Amygdala (tissue), 56 donors: ENCODE results near the gene PTGDR2.

Experiments used
- DNase-seq, 56 donors: peaks; one replicate each; lab custom pipeline; 2025; lab: John Stamatoyannopoulos, UW

Gene PTGDR2

DNA sequence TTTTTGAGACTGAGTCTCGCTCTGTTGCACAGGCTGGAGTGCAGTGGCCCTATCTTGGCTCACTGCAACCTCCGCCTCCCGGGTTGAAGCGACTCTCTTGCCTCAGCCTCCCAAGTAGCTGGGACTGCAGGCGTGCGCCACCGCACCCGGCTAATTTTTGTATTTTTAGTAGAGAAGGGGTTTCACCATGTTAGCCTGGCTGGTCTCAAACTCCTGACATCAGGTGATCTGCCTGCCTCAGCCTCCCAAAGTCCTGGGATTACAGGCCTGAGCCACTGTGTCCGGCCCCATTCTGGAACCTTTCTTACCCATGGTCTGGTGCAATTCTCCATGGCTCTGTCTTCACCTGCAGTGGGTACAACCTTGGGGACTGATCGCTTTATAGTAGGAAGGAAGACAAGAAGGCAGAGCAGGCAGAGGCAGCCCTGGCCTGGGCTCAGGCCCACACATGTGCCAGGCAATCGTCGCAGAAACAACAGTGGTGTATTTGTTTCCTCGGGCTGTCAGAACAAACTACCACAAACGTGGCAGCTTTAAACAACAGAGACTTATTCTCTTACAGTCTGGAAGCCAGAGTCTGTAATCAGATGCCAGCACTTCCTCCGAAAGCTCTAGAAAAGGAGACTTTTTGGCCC lies 4.0 kb upstream of the PTGDR2 start:
- DNase-seq: peak in 23 of 56 donors; percentile 6 to 74 (median 36)

DNA sequence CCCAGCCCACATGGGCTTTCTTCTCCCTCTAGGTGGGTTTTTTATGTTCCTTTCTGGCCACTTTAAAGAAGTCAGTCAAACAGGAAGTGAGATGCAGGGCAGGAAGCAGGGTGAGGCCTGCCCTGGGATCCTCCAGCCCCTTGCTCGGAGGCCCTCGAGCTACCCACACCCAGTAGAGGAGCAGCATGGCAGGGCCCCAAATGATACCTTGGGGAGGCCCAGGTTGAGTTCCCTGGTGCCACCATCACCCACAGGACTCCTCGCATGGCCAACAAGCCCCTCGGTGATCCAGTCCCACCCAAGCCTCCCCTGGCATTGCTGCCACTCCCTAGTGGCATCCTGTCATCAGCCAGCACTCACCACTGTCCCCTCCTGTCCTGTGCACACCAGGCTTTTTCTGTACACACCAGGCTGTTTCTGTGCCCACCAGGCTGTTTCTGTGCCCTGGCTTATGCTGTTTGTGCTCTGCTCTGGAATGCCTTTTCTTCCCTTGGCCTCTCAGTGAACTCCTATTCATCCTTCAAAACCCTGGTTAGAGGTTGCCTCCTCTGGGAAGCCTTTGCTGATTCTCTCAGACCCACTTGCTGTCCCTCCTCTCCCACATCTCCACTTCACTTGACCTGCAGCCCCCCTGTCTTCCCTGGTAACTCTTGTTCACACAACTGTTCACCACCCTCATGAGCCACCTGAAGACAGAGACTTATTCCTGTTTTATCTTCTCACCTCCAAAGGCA lies 3.1 kb upstream of the PTGDR2 start:
- DNase-seq: no peak

DNA sequence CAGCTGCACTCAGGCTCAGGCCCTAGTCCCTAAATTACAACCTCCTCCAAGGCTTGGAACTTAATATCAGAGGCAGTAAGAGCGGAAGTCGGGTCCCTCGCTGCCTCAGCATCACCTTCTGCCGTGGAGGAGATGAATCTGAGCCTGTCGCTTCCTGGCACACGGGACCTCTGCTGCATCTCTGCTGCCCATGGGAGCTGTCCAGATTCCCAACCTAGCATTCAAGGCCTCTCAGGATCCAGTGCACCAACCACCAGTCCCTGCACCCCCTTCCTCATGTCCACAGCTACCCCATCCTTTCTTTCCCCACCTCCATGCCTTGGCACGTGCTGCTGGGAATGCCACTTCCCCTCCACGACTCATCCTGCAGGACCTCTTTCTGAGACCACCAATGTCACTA lies 2.5 kb upstream of the PTGDR2 start:
- DNase-seq: no peak

DNA sequence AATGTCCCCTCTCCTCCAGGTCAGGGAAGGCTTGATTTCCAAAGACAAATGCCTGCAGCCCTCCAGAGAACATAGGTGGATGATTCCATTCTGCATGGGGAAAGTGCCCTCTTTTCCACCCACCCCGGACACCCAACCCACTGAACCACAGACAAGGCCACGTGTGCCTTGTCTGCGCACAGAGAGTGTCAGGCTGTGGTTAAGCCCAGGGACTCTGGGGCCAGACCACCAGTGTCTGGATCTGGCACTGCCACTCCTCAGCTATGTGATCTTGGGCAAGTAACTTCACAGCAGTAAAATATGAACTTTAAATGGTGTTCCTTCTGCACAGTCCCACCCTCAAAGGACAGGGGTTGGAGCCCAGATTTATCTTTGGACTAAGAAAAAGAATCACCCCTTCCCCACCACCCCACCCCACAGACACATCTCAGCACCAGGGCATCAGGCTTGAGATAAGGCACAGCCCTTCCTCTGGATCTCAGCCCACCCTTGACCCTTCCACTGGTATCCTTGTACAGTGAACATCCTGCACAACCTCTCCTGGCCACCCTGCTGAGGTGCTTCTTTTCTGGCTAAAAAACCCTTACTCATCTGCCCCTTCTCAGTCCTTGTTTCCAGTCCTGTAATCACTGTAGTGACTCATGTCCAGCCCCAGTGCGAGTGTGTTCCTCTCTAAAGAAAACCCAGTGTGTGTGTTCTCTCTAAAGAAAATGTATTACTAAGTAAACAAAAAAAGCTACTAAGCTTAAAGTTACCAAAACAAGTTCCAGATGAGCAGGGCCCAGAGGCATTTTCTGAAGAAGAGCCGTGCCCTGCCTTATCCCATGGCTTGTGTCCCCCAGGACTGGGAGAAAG lies 1.9 kb upstream of the PTGDR2 start:
- no peak for DNase-seq

DNA sequence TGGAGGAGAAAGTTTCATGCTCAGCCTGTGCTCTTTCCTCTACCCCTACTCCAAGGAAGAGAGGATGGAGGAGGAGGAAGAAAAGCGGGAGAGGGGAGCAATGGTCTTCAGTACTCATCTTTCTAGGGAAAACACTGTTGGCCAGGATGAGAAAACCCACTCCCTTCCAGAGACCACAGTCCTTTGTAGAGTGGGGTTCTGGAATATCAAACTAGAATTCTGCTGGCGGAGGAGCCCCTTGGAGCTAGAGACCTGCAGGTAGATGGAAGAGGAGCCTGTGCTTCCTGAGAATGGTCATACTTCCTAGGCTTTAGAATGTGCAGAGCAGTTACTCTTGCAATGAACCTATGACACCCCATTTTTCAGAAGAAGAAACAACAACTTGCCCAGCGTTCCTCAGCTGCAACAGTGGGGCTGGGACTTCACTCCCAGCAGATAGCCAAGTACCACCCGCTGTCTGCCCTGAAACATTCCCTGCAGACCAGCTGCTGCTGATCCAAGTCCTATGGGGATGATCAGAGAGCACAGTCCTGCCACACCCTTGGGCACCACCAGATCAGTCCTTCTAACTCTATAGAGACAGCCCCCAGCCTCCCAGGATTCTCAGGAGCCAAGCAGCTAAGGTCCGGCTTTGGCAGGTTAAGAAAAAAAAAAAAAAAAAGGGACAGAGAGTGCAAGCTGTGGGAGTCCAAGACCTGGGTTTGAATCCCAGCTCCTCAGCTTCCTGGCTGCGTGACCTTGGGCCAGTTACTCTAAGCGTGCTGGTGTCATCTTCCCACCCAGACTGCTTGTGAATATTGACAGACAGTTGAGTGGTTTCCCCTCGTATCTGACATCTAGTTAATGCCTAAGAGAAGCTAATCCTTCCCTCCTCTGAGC lies 664 bp downstream of the PTGDR2 start:
- no peak for DNase-seq

DNA sequence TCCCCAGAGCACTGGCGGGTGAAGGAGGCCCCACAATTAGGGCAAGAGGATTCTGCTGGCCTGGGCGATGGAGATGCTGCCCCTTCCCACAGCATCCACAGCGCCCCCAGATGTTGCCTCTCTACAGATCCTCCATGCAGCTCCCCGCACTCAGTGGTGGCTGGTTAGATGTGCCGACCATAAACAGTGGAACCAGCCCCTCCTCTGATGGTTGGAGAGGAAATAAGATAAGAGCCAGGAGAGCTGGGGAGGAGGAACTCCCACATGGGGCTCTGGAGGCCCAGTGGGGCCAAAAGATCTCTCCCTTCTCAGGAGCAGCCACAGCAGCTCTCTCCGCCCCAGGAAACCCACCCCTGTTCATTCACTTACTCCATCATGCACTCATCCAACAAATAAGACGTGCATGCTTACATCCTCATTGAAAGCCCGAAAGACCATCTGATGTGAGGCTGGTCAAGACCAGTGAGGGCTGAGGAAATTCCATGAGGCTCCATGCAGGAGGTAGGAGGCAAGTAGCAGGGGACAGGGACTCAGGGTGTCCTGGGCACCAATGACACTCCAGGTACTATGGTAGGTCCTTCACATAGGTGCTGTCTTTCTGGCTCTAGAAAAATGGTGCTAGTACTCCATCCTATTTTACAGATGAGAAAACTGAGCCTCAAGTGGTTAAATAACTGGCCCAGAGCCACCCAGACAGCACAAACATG lies 1.5 kb downstream of the PTGDR2 start:
- no peak for DNase-seq

DNA sequence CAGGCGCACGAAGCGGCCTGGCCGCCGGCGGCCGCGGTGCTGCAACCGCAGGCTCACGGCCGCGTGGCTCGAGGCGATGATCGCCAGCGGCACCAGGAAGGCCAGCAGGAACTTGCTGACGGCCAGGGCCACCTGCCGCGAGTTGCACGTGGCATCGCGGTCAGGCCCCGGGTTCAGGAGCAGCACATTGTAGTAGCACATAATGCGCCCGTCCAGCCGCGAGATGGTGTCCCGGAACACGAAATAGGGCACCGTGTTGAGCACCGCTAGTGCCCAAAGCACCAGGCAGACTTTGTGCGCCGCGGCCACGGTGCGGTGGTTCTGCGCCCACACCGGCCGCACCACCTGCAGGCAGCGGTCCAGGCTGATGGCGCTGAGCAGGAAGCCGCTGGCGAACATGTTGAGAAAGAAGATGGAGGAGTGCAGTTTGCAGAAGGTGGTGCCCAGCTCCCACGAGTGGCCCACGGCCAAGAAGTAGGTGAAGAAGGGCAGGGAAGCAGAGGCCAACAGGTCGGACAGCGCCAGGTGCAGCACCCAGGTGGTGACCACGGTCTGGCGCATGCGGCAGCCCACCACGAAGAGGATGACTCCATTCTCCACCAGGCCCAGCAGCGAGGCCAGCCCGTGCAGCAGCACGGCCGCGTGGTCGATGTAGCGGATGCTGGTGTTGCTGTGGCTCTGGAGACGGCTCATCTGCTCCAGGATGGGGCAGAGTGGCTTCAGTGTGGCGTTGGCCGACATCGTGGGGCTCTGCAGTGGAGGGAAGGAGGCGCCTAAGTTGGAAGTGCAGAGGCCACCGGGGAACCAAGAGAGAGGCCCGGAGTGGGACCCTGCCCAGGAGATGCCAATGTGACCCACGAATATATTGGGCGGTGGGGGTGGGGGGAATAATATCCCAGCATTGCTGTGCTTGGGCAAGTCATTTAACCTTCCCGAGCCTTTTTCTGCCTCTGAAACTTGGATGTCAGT lies 2.5 kb downstream of the PTGDR2 start:
- DNase-seq: no peak

DNA sequence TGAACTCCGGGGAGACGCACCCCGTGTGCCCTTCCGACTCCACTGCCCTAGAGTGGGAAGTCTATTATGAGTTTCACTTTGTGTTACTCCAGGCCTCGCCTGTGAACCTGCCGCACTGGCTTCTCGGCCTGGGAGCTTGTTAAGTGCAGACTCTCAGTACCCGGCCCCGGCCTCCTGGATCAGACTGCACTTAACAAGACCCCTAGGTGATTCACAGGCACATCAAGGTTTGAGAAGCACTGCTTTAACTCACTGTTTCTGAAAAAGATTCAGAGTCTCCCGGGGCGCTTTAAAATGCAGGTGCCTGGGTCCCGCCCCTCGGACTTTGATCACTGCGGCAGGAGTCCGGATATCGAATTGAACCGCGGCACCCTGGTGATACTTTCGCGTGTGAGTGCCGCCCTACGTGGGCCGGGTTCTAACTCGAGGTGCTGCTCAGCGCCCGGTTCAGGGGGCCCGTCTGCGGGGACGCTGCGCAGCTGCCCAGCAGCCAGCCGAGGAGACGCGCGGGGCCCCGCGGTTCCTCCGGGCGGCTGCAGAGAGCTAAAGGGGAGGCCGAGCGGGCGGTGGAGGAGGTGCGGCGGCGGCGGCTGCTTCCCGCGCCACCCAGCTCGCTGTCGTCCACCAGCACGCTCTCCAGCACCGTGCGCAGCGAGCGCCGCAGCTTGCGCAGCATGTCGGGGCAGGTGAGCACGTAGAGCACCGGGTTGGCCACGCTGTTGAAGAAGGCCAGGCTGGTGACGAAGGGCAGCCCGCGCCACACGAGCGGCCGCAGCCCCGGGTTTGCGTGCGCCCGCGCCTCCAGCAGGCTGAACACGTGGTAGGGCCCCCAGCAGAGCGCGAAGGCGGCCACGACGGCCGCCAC lies 3.4 kb downstream of the PTGDR2 start:
- no peak for DNase-seq

DNA sequence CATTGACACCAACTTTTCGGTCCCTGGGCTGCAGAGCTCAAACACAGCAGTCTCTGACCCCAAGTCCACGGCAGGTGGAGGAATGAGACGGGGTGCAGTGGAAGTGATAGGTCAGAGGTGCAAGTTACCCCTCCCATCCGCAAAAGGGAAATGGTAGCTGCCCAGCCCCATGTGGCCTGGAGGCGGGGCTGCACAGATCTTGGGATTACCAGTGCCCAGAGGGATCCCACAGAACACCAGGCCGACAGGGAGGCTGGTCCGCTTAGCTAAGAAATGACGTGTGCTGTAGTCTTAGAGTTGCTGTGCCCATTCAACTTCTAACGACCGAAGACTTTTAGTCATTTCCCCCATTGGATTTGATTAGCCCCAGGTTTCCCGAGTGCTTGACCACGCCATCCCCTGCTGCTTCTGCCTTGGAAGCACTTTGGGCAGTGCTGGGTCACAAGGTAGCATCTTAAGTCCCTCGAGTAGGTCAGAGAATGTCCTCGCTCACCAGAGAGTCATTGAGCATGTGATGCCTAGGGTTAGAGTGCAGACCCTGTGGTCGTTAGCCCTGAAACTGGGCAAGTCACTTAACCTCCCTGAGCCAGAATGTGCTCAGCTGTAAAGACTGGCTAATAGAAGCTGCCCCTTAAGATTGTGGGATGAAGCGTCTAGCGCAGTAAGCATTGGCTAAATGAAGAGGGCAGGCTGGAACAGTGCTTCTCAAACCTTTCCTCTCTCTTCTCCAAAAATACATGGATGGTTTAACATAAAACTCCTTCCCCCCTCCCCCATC lies 4.2 kb downstream of the PTGDR2 start:
- no peak for DNase-seq

DNA sequence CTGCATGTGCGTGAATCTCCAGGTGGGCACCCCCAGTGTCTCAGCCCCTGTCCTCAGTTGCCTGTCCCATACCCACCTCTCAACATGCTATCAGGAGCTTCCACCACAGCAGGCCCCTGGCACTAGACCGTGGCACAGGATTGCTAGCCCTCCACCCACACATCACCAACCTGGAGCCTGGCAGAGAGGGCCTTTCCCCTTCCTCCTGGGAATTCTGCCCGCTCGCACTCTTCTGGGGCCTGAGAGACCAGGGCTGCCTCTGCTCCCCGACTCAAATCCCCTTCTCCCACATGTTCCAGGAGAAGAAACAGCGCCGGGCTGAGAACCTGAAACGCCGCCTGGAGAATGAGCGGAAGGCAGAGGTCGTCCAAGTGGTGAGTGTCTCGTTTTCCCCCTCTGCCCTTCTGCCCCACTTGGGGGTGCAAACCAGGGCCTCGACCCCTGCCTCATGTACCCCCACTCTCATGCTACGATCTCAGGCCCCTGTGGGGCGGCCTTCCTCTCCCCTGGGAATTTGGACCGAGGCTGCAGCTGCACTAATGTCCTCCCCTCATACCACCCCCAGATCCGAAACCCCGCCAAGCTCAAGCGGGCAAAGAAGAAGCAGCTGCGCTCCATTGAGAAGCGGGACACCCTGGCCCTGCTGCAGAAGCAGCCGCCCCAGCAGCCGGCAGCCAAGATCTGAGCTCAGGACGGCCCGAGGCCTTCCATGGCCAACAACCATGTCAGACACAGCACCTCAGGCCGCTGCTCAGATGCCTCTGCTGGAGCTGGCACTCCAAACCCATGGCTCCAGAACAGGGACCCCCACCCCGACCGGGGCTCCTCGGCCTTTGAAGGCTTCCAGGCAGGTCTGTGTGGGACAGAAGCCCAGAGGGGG lies 5.9 kb downstream of the PTGDR2 start:
- no peak for DNase-seq

DNA sequence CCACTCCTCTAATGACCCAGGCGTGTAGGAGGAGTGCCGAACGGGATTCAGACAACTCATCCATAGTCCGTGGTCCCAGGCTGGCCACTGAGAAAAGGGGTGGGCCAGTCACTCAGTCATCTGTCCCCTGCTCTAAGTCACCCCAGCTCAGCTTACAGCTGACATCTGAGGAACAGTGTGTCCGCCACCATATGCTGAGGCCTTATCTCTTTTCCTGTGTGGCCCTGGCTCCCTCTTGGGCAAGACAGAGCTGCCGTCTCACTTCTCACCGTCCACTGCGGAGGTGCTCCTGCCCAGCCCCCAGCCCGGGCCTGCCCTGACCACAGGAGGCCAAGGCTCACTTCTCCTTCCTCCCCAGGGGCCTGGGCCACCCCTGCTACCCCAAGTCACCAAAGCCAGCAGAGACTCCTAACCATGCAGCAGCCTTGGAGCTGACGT lies 7.0 kb downstream of the PTGDR2 start:
- DNase-seq: no peak

DNA sequence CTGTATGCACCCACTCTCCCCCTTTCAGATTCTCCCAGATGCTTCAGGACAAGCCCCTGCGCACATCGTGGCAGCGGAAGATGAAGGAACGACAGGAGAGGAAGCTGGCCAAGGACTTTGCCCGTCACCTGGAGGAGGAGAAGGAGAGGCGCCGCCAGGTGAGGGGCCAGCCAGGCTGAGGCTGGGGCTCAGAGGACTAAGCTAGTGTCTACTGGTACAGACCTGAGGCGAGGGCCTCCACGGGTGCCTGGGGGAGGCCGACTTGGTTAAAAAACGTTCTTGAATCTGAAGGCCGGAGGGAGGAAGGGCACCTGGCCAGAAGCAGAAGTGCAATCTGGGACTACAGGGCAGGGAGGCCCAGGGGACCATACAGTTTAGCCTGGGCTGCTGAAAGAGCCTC lies 7.9 kb downstream of the PTGDR2 start:
- DNase-seq: no peak

DNA sequence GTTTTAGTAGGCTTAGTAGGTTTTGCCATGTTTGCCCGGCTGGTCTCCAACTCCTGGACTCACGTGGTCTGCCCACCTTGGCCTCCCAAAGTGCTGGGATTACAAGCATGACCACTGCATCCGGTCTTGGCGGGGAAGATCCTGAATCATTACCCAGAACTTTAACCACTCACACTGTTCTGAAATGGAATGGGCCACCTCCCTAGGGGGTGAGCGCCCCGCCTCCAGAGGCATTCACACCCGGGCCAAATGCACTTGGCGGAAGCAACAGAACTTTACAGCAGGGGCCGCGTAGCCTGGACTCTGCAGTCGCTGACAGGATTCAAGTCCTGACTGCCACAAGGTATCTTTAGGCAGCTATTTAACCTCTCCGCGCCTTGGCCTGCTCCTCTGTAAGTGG lies 8.5 kb downstream of the PTGDR2 start:
- DNase-seq: no peak

DNA sequence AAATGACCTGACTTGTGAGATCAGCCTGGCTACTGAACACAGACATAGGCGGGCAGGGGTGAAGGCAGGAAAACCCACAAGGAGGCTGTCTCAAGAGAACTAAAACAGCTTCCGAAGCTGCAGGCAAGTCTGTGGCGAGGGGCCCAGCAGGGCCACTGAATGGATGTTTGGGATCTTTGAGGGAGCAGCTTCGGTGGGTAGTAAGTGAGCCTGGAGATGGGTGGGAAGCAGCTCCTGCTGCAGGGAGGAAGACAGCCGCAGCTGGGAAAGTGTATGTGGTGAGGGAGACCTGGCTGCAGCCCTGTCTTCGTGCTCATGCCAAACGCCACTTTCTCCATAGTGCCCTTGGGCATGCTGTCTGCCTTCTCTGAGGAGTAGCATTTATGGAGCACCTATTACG lies 10.4 kb downstream of the PTGDR2 start:
- DNase-seq: no peak

DNA sequence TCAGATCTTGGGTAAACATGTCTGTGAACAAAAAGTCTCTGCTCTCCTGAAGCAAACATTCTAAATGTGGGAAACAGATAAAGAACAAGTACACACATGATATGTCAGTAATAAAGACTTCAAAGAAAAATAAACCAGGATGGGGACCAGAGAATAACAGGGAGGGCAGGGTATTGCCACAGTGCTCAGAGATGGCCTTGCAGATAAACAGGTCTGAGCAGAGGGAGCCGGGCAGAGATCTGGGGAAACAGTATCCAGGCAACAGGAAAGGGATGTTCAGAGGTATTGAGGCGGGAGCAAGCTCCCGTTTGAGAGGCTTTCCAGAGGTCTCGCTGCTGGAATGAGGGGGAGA lies 10.9 kb downstream of the PTGDR2 start:
- DNase-seq: no peak
